Pancreas (tissue), 10 donors: ENCODE measurements around the gene SLC15A1. TPM values are rescaled to one million over a fixed set of nuclear protein-coding genes. Genes with fewer than 3 reads are reported as not detected.
"Not testable (repeated sequence)": the region's sequence is repeated elsewhere in the genome, so short reads cannot be mapped to it uniquely, and the experiment has no call there.

Source experiments
- ATAC-seq, 4 donors: fragments of 200-7000 bp; cut with Tn5 transposase; one replicate each; pipeline versions ENCODE4 v1.8.0 to v1.9.1; 2020; ENCODE audit warnings: mild to moderate bottlenecking in 4 of 4, moderate library complexity in 4 of 4
- DNase-seq, 6 donors: peaks; one replicate each; pipeline ENCODE4 v3.0.0-alpha.2; 2020
- FAIRE-seq: peaks from 2 replicates; lab custom pipeline; 2012; peaks lifted over from hg19 to GRCh38; lab: Jason Lieb, UNC
- H3K27ac ChIP-seq, 4 donors: fragments of 200-600 bp; sonication (generic); 1 replicate in 3 of 4; 2 replicates in 1 of 4; pipeline versions ENCODE4 v1.5.0 to v1.8.0; 2020
- H3K27me3 ChIP-seq, 4 donors: fragments of 200-600 bp; one replicate each; pipeline ENCODE4 v1.8.0; 2021
- H3K36me3 ChIP-seq, 3 donors: fragments of 200-600 bp; sonication (generic) in 1 of 3; one replicate each; pipeline versions ENCODE4 v1.5.0 to v1.8.0; 2020 to 2021
- H3K4me1 ChIP-seq, 3 donors: fragments of 200-600 bp; one replicate each; pipeline ENCODE4 v1.8.0; 2021
- H3K4me3 ChIP-seq, 4 donors: fragments of 200-600 bp; sonication (generic) in 2 of 4; one replicate each; pipeline versions ENCODE4 v1.5.0 to v1.8.0; 2020 to 2021
- H3K9me3 ChIP-seq, 4 donors: fragments of 200-600 bp; one replicate each; pipeline ENCODE4 v1.8.0; 2021
- WGBS, 2 donors: extraction: QIAGEN DNeasy Blood & Tissue Kit; methylation state at CpG; one replicate each; pipeline ENCODE4 v1.1.7; 2013; 5-methylcytosine and 5-hydroxymethylcytosine counted together
- intact Hi-C, 3 donors: fragments of 100-400 bp; cut with DNase I; formaldehyde crosslinking; loops; one replicate each; pipeline versions ENCODE4 v1.11.1 to v1.14.2; 2022
- polyA plus RNA-seq, 2 donors: library from polyadenylated mRNA; stranded (reverse); fragments of 200-250 nt; gene quantifications; one replicate each; pipeline ENCODE4 v1.2.3, GENCODE V29; 2013
- total RNA-seq, 6 donors: library from RNA; stranded (reverse); fragmentation: NEBNext Ultra II Directional in 4 of 6; extraction: Animal tissue kit (Norgen Biotek cat#: 25700) in 4 of 6; gene quantifications; one replicate each; pipeline versions ENCODE4 v1.2.1 to v1.2.4, GENCODE V29; 2021 to 2023
- TF ChIP-seq, protein P1 (sequence below), 4 donors: fragments of 200-600 bp; sonication (generic) in 3 of 4; IDR thresholded peaks; one replicate each; pipeline versions ENCODE4 v1.5.0 to v1.8.0; 2021; ENCODE audit warnings: antibody characterized with exemption in 4 of 4
- donor health status: healthy with polysubstance abuse.
- donor health status: DM: no; HTN: no; CAD: no; lungs with moderate emphysema.
- donor health status: DM: no; HTN: no; CAD: no.
- donor health status: control.
- donor health status: control.
- donor health status: Bipolar disorder and iron deficiency.
- donor health status: DM: yes; HTN: yes; CAD: no.
- donor health status: DM: no; HTN: no; CAD: no.
- donor health status: DM: no; HTN: no; CAD: no.
- donor health status: DM: yes; HTN: yes; CAD: no.

Gene SLC15A1
- total and polyA plus RNA-seq, 8 donors = 4.6 to 16.7 (median 6.6) TPM

DNA sequence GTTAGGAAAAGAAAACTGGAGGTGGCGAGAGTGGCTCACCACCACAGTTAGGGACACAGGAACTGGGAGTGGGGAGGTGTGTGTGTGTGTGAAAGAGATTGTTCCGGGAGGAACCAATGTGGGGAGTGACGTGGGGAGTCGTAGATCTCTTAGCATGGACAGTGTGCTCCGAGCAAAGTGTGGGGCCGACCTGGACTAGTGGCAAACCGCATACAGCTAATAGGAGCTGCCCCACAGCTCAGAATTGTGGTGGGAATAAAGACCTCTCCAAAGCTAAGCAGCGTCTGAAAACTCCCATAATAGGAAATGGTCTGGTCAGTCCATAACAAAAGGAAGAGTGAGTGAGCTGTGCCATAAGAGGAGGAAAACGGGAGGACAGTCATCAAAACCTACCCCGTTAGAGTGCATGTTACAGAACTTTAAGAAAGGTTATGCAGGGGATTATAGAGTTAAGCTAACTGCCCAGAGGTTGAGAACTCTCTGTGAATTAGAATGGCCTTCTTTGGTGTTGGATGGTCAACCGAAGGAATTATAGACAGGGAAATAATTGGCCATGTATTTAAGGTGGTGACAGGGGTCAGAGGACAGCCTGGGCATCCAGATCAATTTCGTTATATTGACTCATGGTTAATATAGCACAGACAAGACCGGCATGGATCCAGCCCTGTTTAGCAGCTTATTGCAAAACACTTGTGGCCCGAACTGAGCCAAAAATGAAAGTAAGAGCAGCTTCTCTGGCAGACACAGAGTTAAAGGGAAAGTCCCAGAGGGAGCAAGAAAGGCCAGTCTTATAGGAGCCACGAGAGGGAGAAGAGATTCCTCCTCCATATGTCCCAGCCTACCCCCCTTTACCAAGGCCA is 8.9 kb upstream of the SLC15A1 start:
- TF ChIP-seq, protein P1, sequence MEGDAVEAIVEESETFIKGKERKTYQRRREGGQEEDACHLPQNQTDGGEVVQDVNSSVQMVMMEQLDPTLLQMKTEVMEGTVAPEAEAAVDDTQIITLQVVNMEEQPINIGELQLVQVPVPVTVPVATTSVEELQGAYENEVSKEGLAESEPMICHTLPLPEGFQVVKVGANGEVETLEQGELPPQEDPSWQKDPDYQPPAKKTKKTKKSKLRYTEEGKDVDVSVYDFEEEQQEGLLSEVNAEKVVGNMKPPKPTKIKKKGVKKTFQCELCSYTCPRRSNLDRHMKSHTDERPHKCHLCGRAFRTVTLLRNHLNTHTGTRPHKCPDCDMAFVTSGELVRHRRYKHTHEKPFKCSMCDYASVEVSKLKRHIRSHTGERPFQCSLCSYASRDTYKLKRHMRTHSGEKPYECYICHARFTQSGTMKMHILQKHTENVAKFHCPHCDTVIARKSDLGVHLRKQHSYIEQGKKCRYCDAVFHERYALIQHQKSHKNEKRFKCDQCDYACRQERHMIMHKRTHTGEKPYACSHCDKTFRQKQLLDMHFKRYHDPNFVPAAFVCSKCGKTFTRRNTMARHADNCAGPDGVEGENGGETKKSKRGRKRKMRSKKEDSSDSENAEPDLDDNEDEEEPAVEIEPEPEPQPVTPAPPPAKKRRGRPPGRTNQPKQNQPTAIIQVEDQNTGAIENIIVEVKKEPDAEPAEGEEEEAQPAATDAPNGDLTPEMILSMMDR (IDR thresholded peaks at IDR 0.05) = no peak
- H3K27me3 ChIP-seq = no peaks in the 10 kb centered on the region
- peak overlapping the region in 2 of 4 donors; percentile 17 to 18 for H3K27ac ChIP-seq
- peaks cover 0 to 2% (median 0%) of the 10 kb centered on the region in 3 donors for H3K4me1 ChIP-seq
- DNase-seq = no peak
- WGBS, 2 donors = 66 to 68% methylated on average over 15 of the region's 15 CpGs
- no peaks in the 10 kb centered on the region for H3K36me3 ChIP-seq
- H3K4me3 ChIP-seq = no peak overlapping the region
- no peaks in the 10 kb centered on the region for H3K9me3 ChIP-seq
- no peak for FAIRE-seq
- peak; percentile 35 to 82 (median 71) for ATAC-seq
- intact Hi-C loops = no loop called here

DNA sequence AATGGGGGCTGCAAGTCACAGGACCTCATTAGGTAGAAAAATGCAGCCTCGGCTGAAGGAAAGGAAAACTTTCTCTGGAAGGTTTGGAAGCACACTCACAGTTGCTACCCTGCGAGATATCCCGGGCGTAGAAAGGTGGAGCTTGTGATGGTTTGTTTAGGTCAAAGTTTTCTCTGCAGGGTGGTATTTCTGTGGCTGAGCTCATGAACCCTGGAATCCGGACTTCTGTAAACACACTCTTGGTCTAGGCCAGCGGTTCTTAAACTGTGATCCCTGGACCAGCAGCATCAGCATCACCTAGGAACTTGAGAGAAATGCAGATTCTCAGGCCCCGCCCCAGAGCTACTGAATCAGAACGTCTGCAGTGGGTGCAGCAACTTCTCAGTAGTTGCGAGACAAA is 3.3 kb upstream of the SLC15A1 start:
- TF ChIP-seq, protein P1 (IDR thresholded peaks at IDR 0.05) = no peak
- Histone ChIP-seq H3K9me3 (no peaks in the 10 kb centered on the region), H3K4me1 (no peaks in the 10 kb centered on the region), H3K27ac (no peak overlapping the region), H3K27me3 (peaks cover 0 to 3% (median 0%) of the 10 kb centered on the region in 4 donors), H3K4me3 (no peak overlapping the region), H3K36me3 (no peaks in the 10 kb centered on the region)
- intact Hi-C loops = no loop called here
- ATAC-seq = no peak
- FAIRE-seq = no peak
- no peak for DNase-seq
- WGBS, 2 donors = 81% methylated on average over 9 of the region's 9 CpGs

DNA sequence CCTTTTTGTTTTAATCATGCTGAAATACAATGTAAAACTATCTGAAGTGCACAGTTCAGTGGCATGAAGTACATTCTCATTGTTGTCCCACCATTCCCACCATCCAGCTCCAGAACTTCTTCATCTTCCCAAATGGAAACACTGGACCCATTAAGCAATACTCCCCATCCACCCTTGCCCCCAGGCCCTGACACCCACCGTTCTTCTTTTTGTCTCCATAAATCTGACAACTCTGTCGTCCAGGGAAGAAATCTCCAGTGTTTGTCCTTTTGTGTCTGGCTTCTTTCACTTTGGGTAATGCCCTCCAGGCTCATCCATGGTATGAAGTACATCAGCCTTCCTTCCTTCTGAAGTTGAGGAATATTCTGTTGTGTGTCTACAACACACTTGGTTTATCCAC is 2.6 kb upstream of the SLC15A1 start:
- no peak overlapping the region for H3K4me3 ChIP-seq
- FAIRE-seq (no peak), DNase-seq (no peak), ATAC-seq (no peak)
- H3K27ac ChIP-seq = no peak overlapping the region
- TF ChIP-seq, protein P1 (IDR thresholded peaks at IDR 0.05) = no peak
- peaks cover 0 to 3% (median 0%) of the 10 kb centered on the region in 4 donors for H3K27me3 ChIP-seq
- intact Hi-C loops = no loop called here
- no peaks in the 10 kb centered on the region for H3K4me1 ChIP-seq
- 76 to 81% methylated on average over 2 of the region's 2 CpGs for WGBS, 2 donors
- no peaks in the 10 kb centered on the region for H3K9me3 ChIP-seq
- H3K36me3 ChIP-seq = no peaks in the 10 kb centered on the region

DNA sequence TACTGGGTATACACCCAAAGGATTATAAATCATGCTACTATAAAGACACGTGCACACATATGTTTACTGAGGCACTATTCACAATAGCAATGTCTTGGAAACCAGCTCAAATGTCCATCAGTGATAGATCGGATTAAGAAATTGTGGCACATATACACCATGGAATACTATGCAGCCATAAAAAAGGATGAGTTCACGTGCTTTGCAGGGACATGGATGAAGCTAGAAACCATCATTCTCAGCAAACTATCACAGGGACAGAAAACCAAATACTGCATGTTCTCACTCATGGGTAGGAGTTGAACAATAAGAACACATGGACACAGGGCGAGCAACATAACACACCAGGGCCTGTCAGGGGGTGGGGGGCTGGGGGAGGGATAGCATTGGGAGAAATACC is 2.0 kb upstream of the SLC15A1 start:
- intact Hi-C loops, H3K9me3 ChIP-seq, DNase-seq, FAIRE-seq, H3K36me3 ChIP-seq, H3K27me3 ChIP-seq, H3K4me1 ChIP-seq, H3K27ac ChIP-seq, H3K4me3 ChIP-seq, ATAC-seq: not testable (repeated sequence)
- 94 to 97% methylated on average over 4 of the region's 4 CpGs for WGBS, 2 donors

DNA sequence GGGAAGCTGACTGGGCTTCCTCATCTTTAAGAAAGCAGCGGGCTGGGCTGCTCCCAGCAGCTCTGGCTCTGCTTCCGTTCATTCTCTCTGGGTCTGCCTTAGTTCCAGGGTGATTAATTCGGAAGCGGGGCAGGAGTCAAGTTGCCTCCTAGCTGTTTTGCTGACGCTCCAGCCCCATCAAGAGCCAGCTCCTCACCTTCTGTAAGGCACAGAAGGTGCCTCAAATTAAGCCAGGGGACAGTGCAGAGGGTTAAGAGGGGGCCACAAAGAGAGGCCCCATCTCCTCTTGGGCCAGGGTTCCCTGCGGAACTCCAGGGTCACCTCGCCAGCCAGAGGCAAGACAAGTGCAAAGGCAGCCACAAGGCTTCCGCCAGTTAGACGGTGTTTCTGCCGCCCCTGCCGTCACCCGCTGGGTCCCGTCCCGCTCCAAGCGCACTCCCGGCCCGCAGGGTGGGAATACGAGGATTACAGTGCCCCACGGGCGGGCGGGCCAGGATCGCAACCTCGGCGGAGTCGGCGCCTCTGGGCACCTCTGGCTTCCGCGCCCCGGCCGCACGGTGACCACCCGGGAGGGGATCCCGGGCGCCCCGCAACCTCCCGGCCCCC is 508 bp downstream of the SLC15A1 start:
- Histone ChIP-seq H3K4me1 (no peaks in the 10 kb centered on the region), H3K4me3 (peak overlapping the region; percentile 27 to 56 (median 47)), H3K9me3 (no peaks in the 10 kb centered on the region), H3K27ac (peak overlapping the region in 3 of 4 donors; percentile 3 to 46 (median 41)), H3K36me3 (no peaks in the 10 kb centered on the region), H3K27me3 (peaks cover 0 to 3% (median 0%) of the 10 kb centered on the region in 4 donors)
- FAIRE-seq (no peak), ATAC-seq (peak; percentile 63 to 69 (median 68)), DNase-seq (peak in 4 of 6 donors; percentile 17 to 68 (median 52))
- TF ChIP-seq, protein P1 (IDR thresholded peaks at IDR 0.05) = no peak
- 2 to 5% methylated on average over 36 of the region's 36 CpGs for WGBS, 2 donors
- intact Hi-C loops = no loop called here
